CD1c-positive myeloid dendritic cell (primary cell): Measurements from ENCODE around the gene IL19.

Experiments
- DNase-seq: peaks from one replicate; pipeline ENCODE4 v3.0.0-alpha.2; 2016; ENCODE audit errors: extremely low spot score

The IL19 gene

DNA sequence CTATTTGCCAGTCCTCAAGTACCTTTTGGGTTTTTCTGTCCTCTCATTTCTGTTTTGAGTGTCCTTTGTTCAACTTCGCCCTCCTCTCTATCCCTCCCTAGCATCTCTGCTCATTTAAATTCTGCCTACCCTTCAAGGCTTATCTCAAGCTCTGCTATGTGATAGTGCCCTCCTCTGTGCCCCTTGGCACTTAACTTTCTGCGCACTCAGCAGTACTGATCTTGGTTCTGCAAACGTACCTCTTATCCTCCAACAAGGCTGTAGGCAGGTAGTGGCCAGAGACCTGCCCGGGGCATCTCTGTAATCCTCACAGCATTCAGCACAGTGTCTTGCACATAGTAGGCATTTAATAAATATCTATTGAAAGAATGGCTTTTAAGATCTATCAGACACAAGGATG lies 89.6 kb downstream of the IL19 start:
- DNase-seq, result no peak

DNA sequence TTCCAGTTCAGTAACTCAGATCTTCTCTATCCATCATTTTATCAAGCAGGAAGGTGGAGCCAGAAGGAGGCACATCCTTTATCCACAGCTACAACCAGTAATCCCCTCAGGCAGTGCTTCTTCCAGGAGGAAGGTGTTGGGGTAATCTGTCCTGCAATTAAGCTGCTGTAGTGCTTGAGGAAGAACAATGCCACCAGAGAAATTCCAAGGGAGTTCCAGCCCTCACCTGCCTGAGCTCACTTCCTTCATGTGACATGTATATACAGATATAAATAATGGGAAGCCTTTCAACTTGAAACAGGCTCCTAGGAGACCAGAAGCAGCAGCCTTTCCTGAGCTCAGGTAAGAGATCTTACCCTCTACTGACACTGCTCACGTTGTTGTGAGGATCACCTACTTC lies 92.7 kb downstream of the IL19 start:
- DNase-seq, result no peak

GRCh38 chr1:206864939-206865671 lies 94.5 kb downstream of the IL19 start, which contains the start of gene IL20:
Gene IL20 (plus strand): TSS chr1:206865623. CDS start chr1:206865853, 230 bp downstream.
- peak; percentile 89 for DNase-seq

DNA sequence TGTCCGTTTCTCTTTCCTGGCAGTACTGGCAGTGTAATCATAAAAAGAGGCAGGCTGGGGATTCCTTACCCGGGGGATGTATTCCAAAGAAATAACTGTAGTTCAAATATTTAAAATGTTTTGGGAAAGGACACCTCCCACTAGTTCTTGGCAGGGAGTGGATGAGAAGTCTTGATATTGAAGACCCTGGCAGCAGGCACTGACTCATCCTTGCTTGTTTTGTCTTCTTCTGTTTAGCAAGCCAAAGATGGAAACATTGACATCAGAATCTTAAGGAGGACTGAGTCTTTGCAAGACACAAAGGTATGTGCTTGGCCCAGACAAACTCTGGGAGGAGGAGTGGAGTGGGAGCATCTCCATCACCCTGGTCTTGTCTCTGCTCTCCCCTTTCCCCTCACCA lies 95.5 kb downstream of the IL19 start:
- no peak for DNase-seq

GRCh38 chr1:206867239-206867638 lies 96.7 kb downstream of the IL19 start:
- DNase-seq, result no peak

GRCh38 chr1:206867716-206868115 lies 97.1 kb downstream of the IL19 start:
- no peak for DNase-seq

DNA sequence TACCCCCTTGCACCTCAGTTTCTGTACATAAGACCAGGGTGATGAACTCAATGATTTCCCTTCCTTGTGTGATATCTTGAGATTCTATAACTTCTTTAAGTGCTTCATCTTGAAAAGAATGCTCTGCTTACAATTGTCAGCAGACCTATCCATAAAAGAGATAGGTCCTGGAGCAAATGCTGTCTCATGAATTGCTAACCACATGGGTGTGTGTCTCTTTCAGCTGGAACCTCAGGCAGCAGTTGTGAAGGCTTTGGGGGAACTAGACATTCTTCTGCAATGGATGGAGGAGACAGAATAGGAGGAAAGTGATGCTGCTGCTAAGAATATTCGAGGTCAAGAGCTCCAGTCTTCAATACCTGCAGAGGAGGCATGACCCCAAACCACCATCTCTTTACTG lies 97.7 kb downstream of the IL19 start:
- DNase-seq, result no peak

DNA sequence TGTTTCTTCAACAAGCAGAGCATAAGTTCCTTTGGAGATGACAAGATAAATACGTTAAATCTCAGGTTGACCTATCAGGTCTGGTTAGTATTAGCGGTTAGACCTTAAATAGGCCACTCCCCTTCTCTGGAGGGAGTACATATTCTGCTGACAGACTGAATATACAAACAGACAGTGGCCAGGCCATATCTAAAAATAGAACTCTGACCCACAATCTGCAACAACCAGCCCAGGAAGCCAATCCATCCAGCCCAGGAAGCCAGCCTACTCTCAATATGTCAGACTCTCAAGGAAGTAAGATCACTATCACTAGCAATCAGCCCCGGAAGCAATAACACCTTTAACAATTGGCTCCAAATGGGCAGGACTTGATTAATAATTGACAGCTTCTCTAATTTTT lies 101.6 kb downstream of the IL19 start:
- DNase-seq, result no peak

- DNase-seq, result no peak
These were observed 103.1 kb downstream of the IL19 start for GRCh38 chr1:206873603-206874188.

GRCh38 chr1:206875752-206876377 lies 105.3 kb downstream of the IL19 start:
- no peak for DNase-seq

- DNase-seq, result no peak
These were observed 107.9 kb downstream of the IL19 start for GRCh38 chr1:206878456-206878855.

GRCh38 chr1:206880314-206880713 lies 109.7 kb downstream of the IL19 start:
- no peak for DNase-seq

GRCh38 chr1:206882555-206882954 lies 112.0 kb downstream of the IL19 start:
- DNase-seq, result peak; percentile 20

- DNase-seq, result no peak
These were observed 112.6 kb downstream of the IL19 start for GRCh38 chr1:206883160-206883559.

- DNase-seq, result no peak
These were observed 113.3 kb downstream of the IL19 start for GRCh38 chr1:206883876-206884275.

DNA sequence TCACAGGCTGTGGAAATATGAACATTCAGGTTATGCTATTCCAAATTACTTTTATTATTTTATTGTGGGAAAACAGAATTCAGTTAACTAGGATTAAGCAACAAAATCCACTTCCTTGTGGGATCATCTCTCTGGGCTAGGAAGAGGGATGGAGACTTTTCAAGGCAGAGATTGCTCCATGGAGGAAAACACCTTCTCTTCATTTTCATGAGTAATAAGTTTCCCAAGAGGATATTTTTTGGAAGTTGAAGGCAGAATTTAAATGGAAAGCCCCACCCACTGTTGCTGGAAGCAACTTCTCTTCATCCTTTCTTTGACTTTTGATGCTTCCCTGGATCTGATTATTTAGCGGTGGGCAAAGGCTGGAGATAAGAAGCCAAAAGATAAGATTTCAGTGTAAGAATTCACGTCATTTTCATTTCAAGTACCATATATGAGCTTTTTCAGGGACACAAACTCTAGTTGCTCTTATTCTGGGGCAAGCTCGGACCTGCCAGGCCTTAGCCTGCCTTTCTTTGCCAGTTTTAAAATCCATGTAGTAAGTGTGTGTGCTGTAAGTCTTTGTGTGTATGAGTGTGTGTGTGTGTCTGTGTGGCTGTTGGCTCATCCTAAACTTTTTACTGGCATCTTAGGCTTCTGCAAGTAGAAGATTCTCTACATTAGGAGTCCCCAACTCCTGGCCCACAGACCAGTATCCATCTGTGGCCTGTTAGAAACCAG lies 114.9 kb downstream of the IL19 start:
- no peak for DNase-seq

- DNase-seq, result no peak
These were observed 116.3 kb downstream of the IL19 start for GRCh38 chr1:206886831-206887230.

DNA sequence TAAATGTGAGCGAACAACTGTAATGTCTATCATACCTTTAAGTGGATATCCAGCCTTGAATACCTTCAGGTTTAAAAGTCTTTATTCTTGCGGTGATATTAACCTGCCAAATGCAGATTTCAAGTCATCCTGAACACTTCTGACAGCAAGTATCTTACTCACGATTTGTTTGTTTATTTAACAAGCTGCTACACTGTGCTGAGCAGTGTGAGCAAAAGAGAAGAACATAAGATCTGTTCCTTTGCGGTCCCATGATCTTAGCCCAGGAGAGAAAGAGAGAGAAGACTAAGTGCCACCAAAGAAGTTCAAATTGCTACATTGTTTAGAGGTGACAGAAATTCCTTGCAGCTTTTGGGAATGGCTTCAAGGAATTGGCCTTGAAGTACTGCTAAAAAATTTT lies 117.1 kb downstream of the IL19 start:
- DNase-seq, result no peak

GRCh38 chr1:206890125-206891060 lies 119.8 kb downstream of the IL19 start:
- DNase-seq, result peak; percentile 87

GRCh38 chr1:206891412-206891811 lies 120.8 kb downstream of the IL19 start:
- DNase-seq, result peak; percentile 12
